ENCODE results near the gene SORCS2.

GRCh38 chr4:7788694-7789425 is 596.5 kb downstream of the SORCS2 start:
- TF ChIP-seq CTCF (IDR thresholded peaks at IDR 0.05; ENCODE audit: low read depth, low read length), result no peak
- no peak for TF ChIP-seq POLR2A (IDR thresholded peaks at IDR 0.05; ENCODE audit: extremely low read depth, insufficient read length)
- TF ChIP-seq MAX (IDR thresholded peaks at IDR 0.05; ENCODE audit: low read depth, low read length), result no peak
